Activated gamma-delta T cell treated with Interleukin-2 at 50 U/mL for 16 hours (primary cell): ENCODE results near the gene SLC22A4.
A peak's percentile ranks its signal among the peaks of the same experiment; 100 is the strongest.

Experiments used
- DNase-seq: peaks from one replicate; pipeline ENCODE4 v3.0.0-alpha.2; 2020

The SLC22A4 gene

DNA sequence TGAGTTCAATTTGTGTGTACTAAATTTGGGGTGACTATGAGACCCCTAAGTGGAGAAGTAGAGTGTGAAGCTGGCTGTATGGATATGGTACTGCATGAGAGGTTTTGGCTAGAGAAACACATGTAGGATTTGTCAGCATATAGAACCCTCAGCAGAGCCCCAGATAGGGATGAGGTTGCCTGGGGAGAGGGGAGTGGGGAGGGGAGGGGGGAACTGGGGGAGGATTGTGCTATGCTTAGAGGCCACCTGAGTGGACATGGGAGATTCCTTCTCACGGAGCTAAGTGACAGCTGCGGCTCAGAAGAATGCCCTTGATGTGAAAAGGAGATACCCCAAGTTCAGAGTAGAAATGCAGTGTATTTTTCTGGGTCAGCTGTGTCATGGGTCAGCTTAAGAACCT, 86.5 kb downstream of the SLC22A4 start:
- no peak for DNase-seq

- DNase-seq, result no peak
These were observed 87.4 kb downstream of the SLC22A4 start for GRCh38 chr5:132381614-132382013.

DNA sequence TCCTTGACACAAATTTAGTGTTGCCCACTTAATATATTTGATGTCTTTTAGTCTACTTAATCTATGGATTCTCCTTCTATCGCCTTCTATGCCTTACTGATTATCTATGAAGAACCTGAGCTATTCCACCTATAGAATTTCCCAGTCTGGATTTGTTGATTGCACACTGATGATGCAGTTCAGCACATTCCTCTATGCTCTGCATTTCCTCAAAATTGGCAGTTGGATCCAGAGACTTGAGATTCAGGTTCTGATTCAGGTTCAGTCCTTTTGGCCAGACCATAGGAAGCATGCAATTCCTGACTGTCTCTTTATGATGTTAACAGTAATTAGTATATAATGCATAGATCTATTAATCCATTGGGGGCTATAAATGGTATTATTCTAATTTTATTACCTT, 89.1 kb downstream of the SLC22A4 start:
- DNase-seq, result no peak

GRCh38 chr5:132383984-132384383, 89.8 kb downstream of the SLC22A4 start:
- no peak for DNase-seq

- no peak for DNase-seq
These were observed 90.4 kb downstream of the SLC22A4 start for GRCh38 chr5:132384506-132385050.

DNA sequence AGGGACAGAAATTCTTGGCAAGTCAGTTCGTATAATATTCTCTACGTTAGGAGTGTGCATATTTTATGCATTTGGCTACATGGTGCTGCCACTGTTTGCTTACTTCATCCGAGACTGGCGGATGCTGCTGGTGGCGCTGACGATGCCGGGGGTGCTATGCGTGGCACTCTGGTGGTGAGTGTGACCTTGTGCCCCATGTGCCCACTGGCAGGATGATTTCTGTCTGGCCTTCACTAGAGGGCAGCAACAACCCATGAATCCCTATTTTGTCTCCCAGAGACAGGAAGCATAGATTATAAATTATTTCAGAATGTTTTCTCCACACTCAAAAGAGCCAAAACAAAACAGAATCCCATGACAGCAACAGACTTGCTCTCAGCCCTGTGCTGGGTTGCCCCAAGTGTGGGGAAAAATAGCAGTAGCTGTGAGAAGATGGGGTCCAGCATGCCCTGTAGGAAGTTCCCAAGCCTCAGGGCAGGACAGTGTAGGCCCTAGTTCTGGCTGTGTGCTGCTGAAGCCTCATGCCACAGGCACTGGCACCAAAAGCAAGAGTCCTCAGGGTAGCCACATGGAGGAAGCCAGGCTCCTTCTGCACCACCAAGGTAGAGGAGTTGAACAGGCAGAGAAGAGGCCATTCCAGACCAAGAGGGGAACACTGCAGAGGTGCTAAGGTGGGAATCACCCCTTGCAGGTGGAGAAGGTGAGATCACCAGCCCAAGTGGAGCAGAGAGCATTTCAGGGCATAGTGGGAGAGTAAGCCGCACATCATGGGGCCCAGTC, 91.3 kb downstream of the SLC22A4 start:
- peak; percentile 68 for DNase-seq

- peak; percentile 70 for DNase-seq
These were observed 92.6 kb downstream of the SLC22A4 start for GRCh38 chr5:132386644-132387286.

DNA sequence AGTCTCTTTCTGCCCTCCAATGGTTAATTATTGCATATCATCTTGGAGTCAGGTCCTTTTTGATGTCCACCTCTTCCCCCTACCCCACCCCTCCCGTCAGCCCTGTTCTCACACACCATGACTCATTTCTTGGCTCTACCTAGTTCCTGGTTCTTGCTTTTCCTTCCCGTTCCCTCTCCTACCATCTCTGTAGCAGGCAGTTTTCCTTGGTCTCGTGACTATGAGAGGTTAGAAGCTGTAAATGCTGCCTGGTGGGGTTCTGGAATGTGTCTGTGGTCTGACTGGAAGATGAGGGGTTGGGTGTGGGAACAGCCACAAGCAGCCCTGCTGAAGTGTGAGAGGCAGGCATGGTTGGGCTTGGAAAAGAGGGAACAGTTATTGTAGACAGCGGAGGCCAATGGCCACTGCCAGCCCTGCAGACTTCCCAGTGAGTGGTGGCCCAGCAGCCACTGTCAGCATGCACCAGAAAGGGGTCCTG, 93.5 kb downstream of the SLC22A4 start:
- DNase-seq, result no peak

GRCh38 chr5:132388244-132389050, 94.3 kb downstream of the SLC22A4 start:
- DNase-seq, result no peak

- no peak for DNase-seq
These were observed 94.8 kb downstream of the SLC22A4 start for GRCh38 chr5:132389051-132389331.

DNA sequence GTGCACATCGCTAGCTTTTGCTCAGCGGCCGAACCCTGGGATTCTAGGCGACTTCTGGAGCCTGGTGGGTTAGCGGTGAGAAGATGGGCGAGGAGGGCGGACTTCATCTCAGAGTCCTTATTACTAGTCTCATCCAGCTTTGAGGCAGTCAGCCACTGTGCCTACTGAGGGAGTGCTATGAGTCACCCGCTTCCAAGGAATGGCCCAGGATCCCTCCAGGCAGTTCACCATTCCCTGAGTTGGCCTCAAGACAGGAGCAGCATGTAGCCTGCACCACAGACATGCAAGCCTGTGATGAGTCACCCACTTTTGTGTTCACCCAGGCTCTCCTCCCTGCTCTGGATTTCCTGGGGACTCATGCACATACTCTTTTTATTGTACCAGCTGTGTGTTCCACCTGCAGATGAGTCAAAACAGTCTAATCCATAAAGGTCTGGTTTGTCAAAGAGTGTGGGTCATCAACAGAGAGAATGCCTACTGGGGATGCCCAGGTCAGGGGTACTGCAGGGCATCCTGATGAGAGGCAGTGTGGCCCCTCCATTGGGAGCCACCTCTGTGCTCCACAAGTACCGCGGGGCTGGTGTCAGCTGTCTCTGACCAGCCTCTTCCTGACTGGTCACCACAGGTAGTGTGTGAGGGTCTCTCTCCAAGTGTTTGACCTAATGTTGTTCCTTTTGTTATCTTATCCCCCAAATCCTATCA, 95.5 kb downstream of the SLC22A4 start:
- DNase-seq, result no peak

GRCh38 chr5:132391247-132391646, 97.1 kb downstream of the SLC22A4 start:
- DNase-seq, result no peak

DNA sequence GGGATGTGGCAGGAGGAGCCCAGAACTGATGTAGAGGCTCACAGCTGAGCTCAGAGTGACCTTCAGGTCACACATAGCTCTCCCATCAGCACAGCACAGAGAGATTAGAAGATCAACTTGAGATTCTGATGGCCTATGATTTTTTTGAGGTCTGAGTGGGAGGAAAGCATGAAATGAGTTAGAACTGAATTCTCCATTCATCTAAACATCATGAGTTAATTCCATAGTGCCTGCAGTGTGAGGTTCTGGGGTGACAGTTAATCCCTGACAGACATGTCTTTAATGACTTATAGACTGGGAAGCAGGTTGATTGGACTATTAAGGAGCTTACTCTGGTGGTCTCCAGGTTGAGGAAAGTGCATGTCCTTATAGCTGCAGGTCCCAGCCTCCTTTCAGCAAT, 97.7 kb downstream of the SLC22A4 start:
- DNase-seq, result no peak

DNA sequence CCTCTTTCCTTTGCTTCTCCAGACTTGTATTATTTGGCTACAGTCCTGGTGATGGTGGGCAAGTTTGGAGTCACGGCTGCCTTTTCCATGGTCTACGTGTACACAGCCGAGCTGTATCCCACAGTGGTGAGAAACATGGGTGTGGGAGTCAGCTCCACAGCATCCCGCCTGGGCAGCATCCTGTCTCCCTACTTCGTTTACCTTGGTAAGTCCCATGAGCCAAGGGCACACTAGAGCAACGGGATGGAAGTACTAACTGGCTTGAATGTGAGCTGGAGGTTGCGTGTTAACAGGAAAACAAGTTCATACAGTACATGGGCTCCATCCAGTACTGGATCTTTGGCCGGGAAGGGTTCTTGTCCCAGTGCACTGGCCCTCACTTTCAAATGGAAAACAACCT, 98.2 kb downstream of the SLC22A4 start:
- DNase-seq, result no peak

DNA sequence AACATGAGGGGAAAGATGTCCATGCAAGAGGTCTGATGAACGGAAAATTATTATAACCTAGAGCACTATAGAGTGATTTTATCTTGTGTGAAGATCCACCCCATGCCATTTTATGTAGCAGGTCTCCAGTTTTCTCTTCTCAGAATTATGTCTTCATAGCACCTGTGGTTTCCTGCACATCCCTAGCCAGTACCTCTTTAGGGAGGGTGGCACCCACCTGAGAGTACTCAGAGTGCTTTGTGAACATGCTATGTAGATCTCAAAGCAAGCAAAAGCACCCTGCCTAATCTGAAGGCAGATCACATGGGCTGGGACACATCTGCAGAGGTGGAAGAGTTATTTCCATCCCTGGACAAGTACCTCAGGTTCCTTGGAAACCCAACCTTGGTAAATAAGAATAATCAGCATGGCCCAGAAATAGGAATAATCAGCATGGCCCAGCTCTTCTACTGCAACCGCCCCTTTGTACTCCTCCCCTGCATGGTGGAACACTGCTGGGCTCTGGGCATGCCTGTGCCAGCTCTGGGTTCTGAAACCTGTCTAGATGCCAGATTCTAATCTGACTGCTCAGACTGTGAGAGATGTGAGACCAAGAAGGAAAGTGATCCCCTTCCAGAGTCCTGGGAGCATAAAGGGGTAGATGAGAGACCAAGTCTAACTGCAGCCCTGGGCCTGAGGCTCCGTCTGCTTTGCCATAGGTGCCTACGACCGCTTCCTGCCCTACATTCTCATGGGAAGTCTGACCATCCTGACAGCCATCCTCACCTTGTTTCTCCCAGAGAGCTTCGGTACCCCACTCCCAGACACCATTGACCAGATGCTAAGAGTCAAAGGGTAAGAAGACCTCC, 99.0 kb downstream of the SLC22A4 start:
- DNase-seq, result no peak
